ENCODE results near the gene FAM53A. TPM values are rescaled to one million over a fixed set of nuclear protein-coding genes. Genes with fewer than 3 reads are reported as not detected.

The FAM53A gene
- total and polyA plus RNA-seq, 12 donors = 0.44 to 6.2 (median 1.4) TPM

DNA sequence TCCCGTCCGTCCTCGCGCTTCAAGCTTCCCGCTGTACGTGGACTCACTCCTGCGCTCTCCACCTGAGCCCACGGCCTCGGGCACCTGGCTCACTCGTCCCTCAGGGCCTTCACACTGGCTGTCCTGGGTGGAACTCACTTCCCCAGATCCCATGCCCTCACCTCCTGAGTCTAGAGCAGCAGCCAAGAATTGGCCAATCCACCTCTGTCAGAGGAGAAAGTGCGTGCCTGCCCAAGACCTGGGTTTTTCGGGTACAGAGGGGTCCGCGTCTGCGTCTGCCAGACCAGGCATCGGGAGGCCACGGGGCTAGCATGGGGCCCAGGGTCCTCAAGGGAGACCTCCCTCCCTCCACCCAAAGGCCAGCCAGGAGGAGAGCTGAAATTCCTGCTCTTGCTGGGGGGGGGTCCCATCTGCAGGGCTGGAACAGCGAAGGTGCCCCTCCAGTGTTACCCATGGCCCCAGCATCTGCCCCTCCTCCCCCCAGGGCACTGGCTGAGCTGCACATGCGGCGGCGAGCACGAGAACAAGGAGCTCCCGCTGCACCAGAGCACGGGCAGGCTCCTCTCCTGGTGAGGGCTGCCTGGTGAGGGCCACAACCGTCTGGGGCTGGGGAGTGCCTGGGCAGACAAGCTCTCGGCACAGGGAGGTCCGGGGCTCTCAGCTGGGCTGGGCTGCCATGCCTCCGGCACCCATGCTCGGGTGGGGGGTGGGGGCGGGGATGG lies 47.5 kb downstream of the FAM53A start:
- H3K27ac ChIP-seq = no peak overlapping the region
- no peaks in the 10 kb centered on the region for H3K4me1 ChIP-seq (replicated peaks in 1 of 2)
- no peak overlapping the region for H3K4me3 ChIP-seq
- no peaks in the 10 kb centered on the region for H3K9me3 ChIP-seq (replicated peaks in 1 of 3)
- no peak for TF ChIP-seq POLR2A (IDR thresholded peaks at IDR 0.05)
- TF ChIP-seq, protein P1, sequence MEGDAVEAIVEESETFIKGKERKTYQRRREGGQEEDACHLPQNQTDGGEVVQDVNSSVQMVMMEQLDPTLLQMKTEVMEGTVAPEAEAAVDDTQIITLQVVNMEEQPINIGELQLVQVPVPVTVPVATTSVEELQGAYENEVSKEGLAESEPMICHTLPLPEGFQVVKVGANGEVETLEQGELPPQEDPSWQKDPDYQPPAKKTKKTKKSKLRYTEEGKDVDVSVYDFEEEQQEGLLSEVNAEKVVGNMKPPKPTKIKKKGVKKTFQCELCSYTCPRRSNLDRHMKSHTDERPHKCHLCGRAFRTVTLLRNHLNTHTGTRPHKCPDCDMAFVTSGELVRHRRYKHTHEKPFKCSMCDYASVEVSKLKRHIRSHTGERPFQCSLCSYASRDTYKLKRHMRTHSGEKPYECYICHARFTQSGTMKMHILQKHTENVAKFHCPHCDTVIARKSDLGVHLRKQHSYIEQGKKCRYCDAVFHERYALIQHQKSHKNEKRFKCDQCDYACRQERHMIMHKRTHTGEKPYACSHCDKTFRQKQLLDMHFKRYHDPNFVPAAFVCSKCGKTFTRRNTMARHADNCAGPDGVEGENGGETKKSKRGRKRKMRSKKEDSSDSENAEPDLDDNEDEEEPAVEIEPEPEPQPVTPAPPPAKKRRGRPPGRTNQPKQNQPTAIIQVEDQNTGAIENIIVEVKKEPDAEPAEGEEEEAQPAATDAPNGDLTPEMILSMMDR (IDR thresholded peaks at IDR 0.05) = no peak
- DNase-seq = no peak
- H3K27me3 ChIP-seq = no peaks in the 10 kb centered on the region
- WGBS, 4 donors = 91 to 99% (median 93%) methylated on average over 14 to 30 of the region's 30 CpGs
- intact Hi-C loops (cut with DNase I) = no loop called here
- no peaks in the 10 kb centered on the region for H3K36me3 ChIP-seq (replicated peaks in 1 of 2)

DNA sequence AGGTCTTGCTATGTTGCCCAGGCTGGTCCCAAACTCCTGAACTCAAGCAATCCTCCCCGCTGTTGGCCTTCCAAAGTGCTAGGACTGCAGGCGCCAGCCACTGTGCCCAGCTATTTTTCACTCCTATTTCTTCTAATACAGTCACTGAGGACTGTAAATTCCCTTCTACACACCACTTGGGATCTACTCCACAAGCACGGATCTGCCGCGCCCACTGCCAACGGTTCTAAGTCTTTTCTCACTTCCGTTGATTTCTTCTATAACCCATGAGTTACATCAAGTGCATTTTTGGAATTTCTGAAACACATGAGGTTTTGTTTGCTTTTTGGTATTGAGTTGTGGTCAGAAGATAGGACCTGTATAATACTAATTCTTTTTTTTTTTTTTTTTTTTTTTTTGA lies 48.6 kb downstream of the FAM53A start:
- Histone ChIP-seq H3K4me1 (replicated peaks in 1 of 2) (no peaks in the 10 kb centered on the region), H3K36me3 (replicated peaks in 1 of 2) (no peaks in the 10 kb centered on the region), H3K27me3 (no peaks in the 10 kb centered on the region), H3K9me3 (replicated peaks in 1 of 3) (no peaks in the 10 kb centered on the region), H3K27ac (no peak overlapping the region), H3K4me3 (no peak overlapping the region)
- intact Hi-C loops (cut with DNase I) = no loop called here
- DNase-seq = no peak
- 81 to 97% (median 92%) methylated on average over 7 of the region's 7 CpGs for WGBS, 4 donors
- TF ChIP-seq, protein P1 (IDR thresholded peaks at IDR 0.05) = no peak
- TF ChIP-seq POLR2A (IDR thresholded peaks at IDR 0.05) = no peak

DNA sequence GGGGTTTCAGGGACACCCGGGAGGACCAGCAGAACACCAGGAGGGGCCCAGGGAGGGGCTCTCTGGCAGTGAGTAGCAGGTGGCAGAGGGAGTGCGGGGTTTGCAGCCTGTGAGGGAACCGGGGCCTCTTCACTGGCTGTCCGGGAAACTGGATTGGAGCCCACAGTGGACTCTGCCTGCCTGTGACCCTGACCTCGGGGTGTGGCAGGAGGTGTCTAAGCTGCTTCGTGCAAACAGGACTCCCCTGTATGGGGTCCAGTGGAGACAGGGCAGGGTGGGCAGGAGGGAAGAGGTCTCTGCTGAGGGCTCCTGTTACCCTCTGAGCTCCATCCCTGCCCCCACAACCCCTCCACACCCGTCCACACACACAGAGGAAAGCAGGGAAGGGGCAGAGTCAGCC lies 50.1 kb downstream of the FAM53A start:
- intact Hi-C loops (cut with DNase I) = no loop called here

DNA sequence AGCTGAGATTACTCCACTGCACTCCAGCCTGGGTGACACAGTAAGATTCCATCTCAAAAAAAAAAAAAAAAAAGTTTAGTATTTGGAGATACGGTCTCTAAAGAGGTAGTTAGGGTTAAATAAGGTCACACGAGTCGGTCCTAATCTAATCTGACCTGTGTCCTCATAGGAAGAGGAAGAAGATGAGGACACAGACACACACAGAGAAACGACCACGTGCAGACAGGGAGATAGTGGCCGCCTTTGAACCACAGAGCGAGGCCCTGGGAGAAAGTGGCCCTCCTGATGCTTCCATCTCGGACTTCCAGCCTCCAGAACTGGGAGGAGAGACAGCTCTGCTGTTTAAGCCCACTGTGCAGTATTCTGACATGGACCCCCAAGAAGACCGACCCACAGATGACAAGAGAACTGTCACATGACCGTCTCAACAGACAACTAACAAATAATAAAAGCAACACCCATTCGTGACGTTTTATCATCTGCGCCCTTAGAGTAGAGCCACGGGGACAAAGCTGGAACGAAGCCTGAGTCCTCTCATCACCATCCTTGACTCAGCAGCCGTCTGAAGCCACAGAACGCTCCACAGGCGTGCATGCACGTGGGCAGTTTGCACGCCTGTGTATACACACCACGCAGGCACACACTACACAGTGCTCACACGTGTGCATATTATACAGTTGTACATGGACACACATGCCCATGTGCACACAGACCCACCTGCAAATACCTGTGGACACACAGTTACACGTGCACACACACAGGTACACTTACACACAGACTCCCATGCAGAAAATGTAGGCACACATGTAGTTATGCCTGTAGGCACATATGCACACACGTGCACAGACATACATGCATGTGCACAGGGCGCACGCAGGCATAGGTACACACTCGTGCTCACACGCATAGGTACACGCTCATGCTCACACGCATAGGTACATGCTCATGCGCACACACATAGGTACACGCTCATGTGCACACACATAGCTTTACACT lies 51.7 kb downstream of the FAM53A start:
- Histone ChIP-seq H3K9me3 (replicated peaks in 1 of 3) (no peaks in the 10 kb centered on the region), H3K27me3 (no peaks in the 10 kb centered on the region), H3K36me3 (replicated peaks in 1 of 2) (no peaks in the 10 kb centered on the region), H3K27ac (no peak overlapping the region), H3K4me1 (replicated peaks in 1 of 2) (peaks cover 0 to 3% of the 10 kb centered on the region in 2 donors), H3K4me3 (no peak overlapping the region)
- TF ChIP-seq POLR2A (IDR thresholded peaks at IDR 0.05) = no peak
- TF ChIP-seq, protein P1 (IDR thresholded peaks at IDR 0.05) = no peak
- no peak for DNase-seq
- WGBS, 4 donors = 74 to 81% (median 77%) methylated on average over 31 to 32 of the region's 32 CpGs
- intact Hi-C loops (cut with DNase I) = no loop called here

More for the DNA sequence above, 50.1 kb downstream of the FAM53A start:
- Histone ChIP-seq H3K36me3 (replicated peaks in 1 of 2) (no peaks in the 10 kb centered on the region), H3K27ac (no peak overlapping the region), H3K27me3 (no peaks in the 10 kb centered on the region), H3K4me3 (no peak overlapping the region), H3K9me3 (replicated peaks in 1 of 3) (no peaks in the 10 kb centered on the region), H3K4me1 (replicated peaks in 1 of 2) (peaks cover 0 to 3% of the 10 kb centered on the region in 2 donors)
- no peak for TF ChIP-seq POLR2A (IDR thresholded peaks at IDR 0.05)
- 34 to 65% (median 40%) methylated on average over 2 to 7 of the region's 7 CpGs for WGBS, 4 donors
- DNase-seq = no peak
